H9 (cell line): ENCODE data around the gene RBM33. TPM values are rescaled to one million over a fixed set of nuclear protein-coding genes. Genes with fewer than 3 reads are reported as not detected.

ENCODE experiments used
- DNase-seq: peaks from one replicate; pipeline ENCODE4 v3.0.0-alpha.2; 2017
- H2AFZ ChIP-seq: one replicate; pipeline ENCODE4 v1.6.1; 2013; ENCODE audit warnings: mild to moderate bottlenecking, low read length, control low read depth, moderate library complexity
- H2AK5ac ChIP-seq: 2 replicates; pipeline ENCODE4 v1.6.1; 2013; ENCODE audit warnings: low read length, control low read depth, mixed read lengths; ENCODE audit not compliant: insufficient read length
- H2BK120ac ChIP-seq: one replicate; pipeline ENCODE4 v1.6.1; 2013; ENCODE audit warnings: low read depth, mild to moderate bottlenecking, low read length, control low read depth, inconsistent platforms; ENCODE audit not compliant: poor library complexity, severe bottlenecking
- H2BK12ac ChIP-seq: 2 replicates; pipeline ENCODE4 v1.6.1; 2013; ENCODE audit warnings: low read length, control low read depth, mixed read lengths, low read depth; ENCODE audit not compliant: insufficient read length
- H2BK15ac ChIP-seq: 2 replicates; pipeline ENCODE4 v1.6.1; 2013; ENCODE audit warnings: low read depth, low read length, control low read depth
- H2BK20ac ChIP-seq: one replicate; pipeline ENCODE4 v1.6.1; 2013; ENCODE audit warnings: low read depth, mild to moderate bottlenecking, low read length, control low read depth, inconsistent platforms; ENCODE audit not compliant: poor library complexity, severe bottlenecking
- H2BK5ac ChIP-seq: 2 replicates; pipeline ENCODE4 v1.6.1; 2013; ENCODE audit warnings: low read length, control low read depth, mixed read lengths; ENCODE audit not compliant: insufficient read length
- H3K14ac ChIP-seq: 2 replicates; pipeline ENCODE4 v1.6.1; 2013; ENCODE audit warnings: low read length, control low read depth; ENCODE audit not compliant: insufficient read depth
- H3K18ac ChIP-seq: 2 replicates; pipeline ENCODE4 v1.6.1; 2013; ENCODE audit warnings: low read depth, mild to moderate bottlenecking, mixed read lengths, low read length, control low read depth; ENCODE audit not compliant: insufficient read length
- H3K23ac ChIP-seq: 2 replicates; pipeline ENCODE4 v1.6.1; 2013; ENCODE audit warnings: low read length, control low read depth, mixed read lengths, low read depth; ENCODE audit not compliant: insufficient read length
- H3K23me2 ChIP-seq: 2 replicates; pipeline ENCODE4 v1.6.1; 2013; ENCODE audit warnings: low read depth, mild to moderate bottlenecking, mixed read lengths, low read length, control low read depth; ENCODE audit not compliant: insufficient read length, poor library complexity, severe bottlenecking
- H3K27ac ChIP-seq: 2 replicates; pipeline ENCODE4 v1.5.1; 2013; ENCODE audit warnings: low read length, control low read depth, mixed read lengths, low read depth; ENCODE audit not compliant: insufficient read length
- H3K27me3 ChIP-seq: 2 replicates; pipeline ENCODE4 v1.6.1; 2013; ENCODE audit warnings: low read length, control low read depth, inconsistent platforms; ENCODE audit not compliant: insufficient read depth
- H3K4ac ChIP-seq: 2 replicates; pipeline ENCODE4 v1.6.1; 2013; ENCODE audit warnings: low read depth, mild to moderate bottlenecking, control low read depth, inconsistent platforms, low read length, moderate library complexity
- H3K4me1 ChIP-seq: 2 replicates; pipeline ENCODE4 v1.6.1; 2013; ENCODE audit warnings: low read length, control low read depth, inconsistent platforms; ENCODE audit not compliant: insufficient read depth
- H3K4me2 ChIP-seq: 2 replicates; pipeline ENCODE4 v1.6.1; 2013; ENCODE audit warnings: low read length, control low read depth, mixed read lengths; ENCODE audit not compliant: insufficient read length, insufficient read depth
- H3K56ac ChIP-seq: 2 replicates; pipeline ENCODE4 v1.6.1; 2013; ENCODE audit warnings: low read depth, mild to moderate bottlenecking, mixed read lengths, low read length, control low read depth; ENCODE audit not compliant: insufficient read length
- H3K79me1 ChIP-seq: 2 replicates; pipeline ENCODE4 v1.6.1; 2013; ENCODE audit warnings: low read depth, mild to moderate bottlenecking, moderate library complexity, low read length, control low read depth, inconsistent platforms; ENCODE audit not compliant: insufficient read depth, poor library complexity, severe bottlenecking
- H3K79me2 ChIP-seq: 2 replicates; pipeline ENCODE4 v1.6.1; 2013; ENCODE audit warnings: low read length, control low read depth, inconsistent platforms; ENCODE audit not compliant: insufficient read depth
- H3K9ac ChIP-seq: 2 replicates; pipeline ENCODE4 v1.6.1; 2013; ENCODE audit warnings: low read length, control low read depth, mixed read lengths; ENCODE audit not compliant: insufficient read length; ENCODE audit errors: extremely low read depth
- H3K9me3 ChIP-seq: one replicate; pipeline ENCODE4 v1.6.1; 2013; ENCODE audit warnings: low read depth, low read length, inconsistent platforms; ENCODE audit not compliant: control insufficient read depth
- H3T11ph ChIP-seq: one replicate; pipeline ENCODE4 v1.6.1; 2013; ENCODE audit warnings: mild to moderate bottlenecking, low read length, control low read depth, inconsistent platforms
- H4K20me1 ChIP-seq: one replicate; pipeline ENCODE4 v1.6.1; 2013; ENCODE audit not compliant: control insufficient read depth, insufficient read length, insufficient read depth
- H4K5ac ChIP-seq: 2 replicates; pipeline ENCODE4 v1.6.1; 2013; ENCODE audit warnings: low read depth, mild to moderate bottlenecking, mixed read lengths, low read length, control low read depth; ENCODE audit not compliant: insufficient read length
- H4K8ac ChIP-seq: replicated peaks from 2 replicates; pipeline ENCODE4 v1.6.1; 2013; ENCODE audit warnings: low read length, control low read depth, mixed read lengths, low read depth; ENCODE audit not compliant: insufficient read length
- H4K91ac ChIP-seq: 2 replicates; pipeline ENCODE4 v1.6.1; 2013; ENCODE audit warnings: low read depth, mild to moderate bottlenecking, moderate library complexity, mixed read lengths, low read length, control low read depth; ENCODE audit not compliant: insufficient read length
- H3K27ac Mint-ChIP-seq, 3 experiments: 2 replicates in 2 of 3; 3 replicates in 1 of 3; pipeline ENCODE4 v1.8.0; 2020 to 2021; ENCODE audit warnings: mixed read lengths in 3 of 3, mild to moderate bottlenecking in 1 of 3, moderate library complexity in 1 of 3
- H3K27me3 Mint-ChIP-seq: 2 replicates; pipeline ENCODE4 v1.8.0; 2021; ENCODE audit warnings: low read depth, mild to moderate bottlenecking, moderate library complexity, mixed read lengths
- H3K36me3 Mint-ChIP-seq, 3 experiments: 2 replicates in 2 of 3; 3 replicates in 1 of 3; pipeline ENCODE4 v1.8.0; 2020 to 2021; ENCODE audit warnings: low read depth in 3 of 3, mixed read lengths in 3 of 3; ENCODE audit not compliant: insufficient read depth in 1 of 3
- H3K4me1 Mint-ChIP-seq, 2 experiments: 2 replicates each; pipeline ENCODE4 v1.8.0; 2020; ENCODE audit warnings: mixed read lengths in 2 of 2
- H3K4me3 Mint-ChIP-seq, 2 experiments: 2 replicates in 1 of 2; 3 replicates in 1 of 2; pipeline ENCODE4 v1.8.0; 2020 to 2021; ENCODE audit warnings: mild to moderate bottlenecking in 2 of 2, mixed read lengths in 2 of 2, moderate library complexity in 1 of 2
- H3K9me3 Mint-ChIP-seq, 2 experiments: 2 replicates in 1 of 2; 3 replicates in 1 of 2; pipeline ENCODE4 v1.8.0; 2020; ENCODE audit warnings: mild to moderate bottlenecking in 2 of 2, mixed read lengths in 2 of 2, moderate library complexity in 1 of 2
- CTCF ChIP-seq: fragments of 200-600 bp; sonication (generic); conservative IDR thresholded peaks from 3 replicates; pipeline ENCODE4 v1.8.0; 2021; ENCODE audit warnings: antibody characterized with exemption, mild to moderate bottlenecking
- total RNA-seq: library from RNA; stranded (reverse); gene quantifications from 2 replicates; pipeline ENCODE4 v1.2.1, GENCODE V29; 2021

Gene RBM33
- total RNA-seq, 1 experiment from 2014 or later: 71.3 TPM

GRCh38 chr7:155709453-155709852 is 65.0 kb downstream of the RBM33 start:
- no peak overlapping the region for H3K18ac ChIP-seq
- no peak overlapping the region for H3T11ph ChIP-seq
- H3K56ac ChIP-seq: no peak overlapping the region
- H3K79me2 ChIP-seq: peaks cover 7% of the 10 kb centered on the region; the same call in 1 of the 2 replicates
- H2AFZ ChIP-seq: no peak overlapping the region
- H3K36me3 Mint-ChIP-seq: peaks cover 38 to 57% (median 47%) of the 10 kb centered on the region in 3 experiments
- no peak overlapping the region for H3K27ac ChIP-seq
- no peak overlapping the region for H2BK12ac ChIP-seq
- no peaks in the 10 kb centered on the region for H3K9me3 ChIP-seq
- no peaks in the 10 kb centered on the region; the same call in 1 of the 2 replicates for H3K27me3 Mint-ChIP-seq
- H3K14ac ChIP-seq: no peak overlapping the region
- H3K4ac ChIP-seq: no peak overlapping the region
- no peak overlapping the region for H3K4me2 ChIP-seq
- no peak overlapping the region for H4K91ac ChIP-seq
- H2BK120ac ChIP-seq: no peak overlapping the region
- no peaks in the 10 kb centered on the region for H3K9me3 Mint-ChIP-seq
- no peak overlapping the region for H3K9ac ChIP-seq
- DNase-seq: no peak
- no peaks in the 10 kb centered on the region for H4K20me1 ChIP-seq
- H3K27ac Mint-ChIP-seq: no peak overlapping the region
- no peak overlapping the region for H2AK5ac ChIP-seq
- peaks cover 4% of the 10 kb centered on the region for H3K79me1 ChIP-seq
- no peak overlapping the region for H2BK15ac ChIP-seq
- no peaks in the 10 kb centered on the region for H3K23me2 ChIP-seq
- no peak overlapping the region for H2BK5ac ChIP-seq
- no peak overlapping the region for H4K8ac ChIP-seq
- H4K5ac ChIP-seq: no peak overlapping the region
- no peaks in the 10 kb centered on the region for H3K27me3 ChIP-seq
- H3K4me1 Mint-ChIP-seq: peaks cover 2 to 6% of the 10 kb centered on the region in 2 experiments; a peak in 1 of 4 replicates
- H3K4me3 Mint-ChIP-seq: no peak overlapping the region
- TF ChIP-seq CTCF: no peak
- no peak overlapping the region for H3K23ac ChIP-seq
- no peak overlapping the region for H2BK20ac ChIP-seq
- H3K4me1 ChIP-seq: no peaks in the 10 kb centered on the region
